Keratinocyte (primary cell): ENCODE results near the gene HORMAD1. TPM values are rescaled to one million over a fixed set of nuclear protein-coding genes. Genes with fewer than 3 reads are reported as not detected.

ENCODE experiments used
- DNase-seq: peaks from one replicate; pipeline ENCODE4 v3.0.0-alpha.2; 2011; ENCODE audit warnings: low read depth, missing footprints, low spot score
- FAIRE-seq: peaks from 2 replicates; lab custom pipeline; 2011; peaks lifted over from hg19 to GRCh38; lab: Jason Lieb, UNC
- H2AFZ ChIP-seq: 2 replicates; pipeline ENCODE4 v1.6.0; 2012; ENCODE audit warnings: low read length, control low read depth, inconsistent platforms; ENCODE audit not compliant: control insufficient read depth
- H3K27ac ChIP-seq: 2 replicates; pipeline ENCODE4 v1.5.1; 2011; ENCODE audit warnings: low read length; ENCODE audit not compliant: control insufficient read depth, insufficient read depth
- H3K27me3 ChIP-seq: 3 replicates; pipeline ENCODE4 v1.6.0; 2011; ENCODE audit warnings: low read length; ENCODE audit not compliant: control insufficient read depth, insufficient read depth; ENCODE audit errors: extremely low read depth
- H3K36me3 ChIP-seq, 2 experiments: 2 replicates in 1 of 2; 3 replicates in 1 of 2; pipeline ENCODE4 v1.5.1; 2011; ENCODE audit warnings: low read length in 2 of 2, mild to moderate bottlenecking in 1 of 2; ENCODE audit not compliant: control insufficient read depth in 2 of 2, insufficient read depth in 2 of 2; ENCODE audit errors: extremely low read depth in 1 of 2
- H3K4me1 ChIP-seq: 3 replicates; pipeline ENCODE4 v1.5.1; 2011; ENCODE audit warnings: low read length; ENCODE audit not compliant: control insufficient read depth, insufficient read depth; ENCODE audit errors: extremely low read depth
- H3K4me2 ChIP-seq: 3 replicates; pipeline ENCODE4 v1.6.0; 2011; ENCODE audit warnings: low read depth, low read length; ENCODE audit not compliant: control insufficient read depth, insufficient read depth; ENCODE audit errors: extremely low read depth
- H3K4me3 ChIP-seq, 3 experiments: fragments of 200-600 bp in 1 of 3; sonication (generic) in 1 of 3; 2 replicates in 2 of 3; 3 replicates in 1 of 3; pipeline ENCODE4 v1.5.1; 2011 to 2016; ENCODE audit warnings: low read length in 3 of 3, mild to moderate bottlenecking in 3 of 3, control low read depth in 2 of 3, inconsistent platforms in 1 of 3, low read depth in 1 of 3, mixed read lengths in 1 of 3, mixed run types in 1 of 3, moderate library complexity in 1 of 3; ENCODE audit not compliant: control insufficient read depth in 2 of 3, insufficient read depth in 2 of 3; ENCODE audit errors: extremely low read depth in 1 of 3
- H3K79me2 ChIP-seq: 2 replicates; pipeline ENCODE4 v1.6.0; 2012; ENCODE audit warnings: low read length; ENCODE audit not compliant: control insufficient read depth, insufficient read depth
- H3K9ac ChIP-seq: 3 replicates; pipeline ENCODE4 v1.6.0; 2011; ENCODE audit warnings: low read length; ENCODE audit not compliant: control insufficient read depth, insufficient read depth; ENCODE audit errors: extremely low read depth
- H3K9me1 ChIP-seq: 3 replicates; pipeline ENCODE4 v1.6.0; 2011; ENCODE audit warnings: low read length; ENCODE audit not compliant: control insufficient read depth, insufficient read depth; ENCODE audit errors: extremely low read depth
- H3K9me3 ChIP-seq: 2 replicates; pipeline ENCODE4 v1.5.1; 2012; ENCODE audit warnings: low read depth, low read length; ENCODE audit not compliant: control insufficient read depth
- H4K20me1 ChIP-seq: 3 replicates; pipeline ENCODE4 v1.6.0; 2011; ENCODE audit warnings: low read length; ENCODE audit not compliant: control insufficient read depth, insufficient read depth; ENCODE audit errors: extremely low read depth
- EZH2 ChIP-seq: IDR thresholded peaks from one replicate; pipeline ENCODE4 v1.6.1; 2012; ENCODE audit warnings: inconsistent platforms, mild to moderate bottlenecking, low read length, moderate library complexity
- dilution Hi-C: fragments of 300-500 bp; cut with MboI; formaldehyde crosslinking; loops from one replicate; pipeline ENCODE4 v1.7.0; 2020; ENCODE audit warnings: low sequenced_read_pairs; ENCODE audit not compliant: extremely low pct_ligation_motif_present
- polyA plus RNA-seq, 5 experiments: library from polyadenylated mRNA; depleted of rRNA in 3 of 5; stranded (reverse) in 3 of 5; stranded (forward) in 1 of 5; unstranded in 1 of 5; fragments of >200 nt; gene quantifications; 1 replicate in 1 of 5; 2 replicates in 3 of 5; 3 replicates in 1 of 5; pipeline versions ENCODE4 v1.2.1 to v1.2.3, GENCODE V29; 2011 to 2012; ENCODE audit warnings: missing spikeins in 2 of 5, low read depth in 1 of 5, low replicate concordance in 1 of 5
- TF ChIP-seq, protein P1 (sequence below), 3 experiments: IDR thresholded peaks in 1 of 3; conservative IDR thresholded peaks in 1 of 3; optimal IDR thresholded peaks in 1 of 3; 2 replicates in 2 of 3; 3 replicates in 1 of 3; pipeline versions ENCODE3 to v1.5.1; 2011; ENCODE audit warnings: low read length in 3 of 3, mild to moderate bottlenecking in 3 of 3, moderate library complexity in 2 of 3, control low read depth in 1 of 3, inconsistent platforms in 1 of 3; ENCODE audit not compliant: insufficient read depth in 2 of 3; ENCODE audit errors: extremely low read depth in 1 of 3

The HORMAD1 gene
- polyA plus RNA-seq, 1 donor (not counting 4 experiments of a cell fraction or from before 2014, with no cell fraction given) = 3.3 TPM

DNA sequence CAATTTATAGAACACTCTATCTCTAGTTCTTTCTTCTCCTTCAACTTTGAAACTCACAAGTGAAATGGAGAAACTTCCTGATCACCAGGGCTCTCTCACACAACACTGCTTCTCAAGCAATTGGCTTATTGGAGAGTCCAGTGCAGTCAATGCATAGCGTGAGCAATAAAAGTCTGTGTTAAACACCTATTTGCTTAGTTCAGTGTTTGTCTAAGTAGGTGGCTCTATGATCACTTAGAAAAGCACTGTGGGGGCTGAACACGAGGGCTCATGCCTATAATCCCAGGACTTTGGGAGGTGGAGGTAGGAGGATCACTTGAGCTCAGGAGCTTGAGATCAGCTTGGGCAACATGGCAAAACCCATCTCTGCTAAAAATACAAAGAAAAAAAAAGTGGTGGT, 32.7 kb upstream of the HORMAD1 start:
- Histone ChIP-seq H3K27ac (no peak overlapping the region), H3K4me1 (peaks cover 12% of the 10 kb centered on the region), H3K79me2 (no peaks in the 10 kb centered on the region), H4K20me1 (no peaks in the 10 kb centered on the region), H2AFZ (no peak overlapping the region), H3K27me3 (no peaks in the 10 kb centered on the region), H3K9ac (no peak overlapping the region), H3K9me3 (no peaks in the 10 kb centered on the region), H3K4me2 (no peak overlapping the region), H3K36me3 (no peaks in the 10 kb centered on the region), H3K4me3 (no peak overlapping the region), H3K9me1 (no peaks in the 10 kb centered on the region)
- DNase-seq (no peak), FAIRE-seq (no peak)
- TF ChIP-seq, protein P1, sequence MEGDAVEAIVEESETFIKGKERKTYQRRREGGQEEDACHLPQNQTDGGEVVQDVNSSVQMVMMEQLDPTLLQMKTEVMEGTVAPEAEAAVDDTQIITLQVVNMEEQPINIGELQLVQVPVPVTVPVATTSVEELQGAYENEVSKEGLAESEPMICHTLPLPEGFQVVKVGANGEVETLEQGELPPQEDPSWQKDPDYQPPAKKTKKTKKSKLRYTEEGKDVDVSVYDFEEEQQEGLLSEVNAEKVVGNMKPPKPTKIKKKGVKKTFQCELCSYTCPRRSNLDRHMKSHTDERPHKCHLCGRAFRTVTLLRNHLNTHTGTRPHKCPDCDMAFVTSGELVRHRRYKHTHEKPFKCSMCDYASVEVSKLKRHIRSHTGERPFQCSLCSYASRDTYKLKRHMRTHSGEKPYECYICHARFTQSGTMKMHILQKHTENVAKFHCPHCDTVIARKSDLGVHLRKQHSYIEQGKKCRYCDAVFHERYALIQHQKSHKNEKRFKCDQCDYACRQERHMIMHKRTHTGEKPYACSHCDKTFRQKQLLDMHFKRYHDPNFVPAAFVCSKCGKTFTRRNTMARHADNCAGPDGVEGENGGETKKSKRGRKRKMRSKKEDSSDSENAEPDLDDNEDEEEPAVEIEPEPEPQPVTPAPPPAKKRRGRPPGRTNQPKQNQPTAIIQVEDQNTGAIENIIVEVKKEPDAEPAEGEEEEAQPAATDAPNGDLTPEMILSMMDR (optimal IDR thresholded peaks at IDR 0.05 in 1 of 3, IDR thresholded peaks at IDR 0.05 in 1 of 3, conservative IDR thresholded peaks at IDR 0.05 in 1 of 3; ENCODE audit: extremely low read depth in 1 of 3, insufficient read depth in 2 of 3, low read length in 3 of 3) = no peak
- no peak for TF ChIP-seq EZH2
- dilution Hi-C loops = no loop called here

DNA sequence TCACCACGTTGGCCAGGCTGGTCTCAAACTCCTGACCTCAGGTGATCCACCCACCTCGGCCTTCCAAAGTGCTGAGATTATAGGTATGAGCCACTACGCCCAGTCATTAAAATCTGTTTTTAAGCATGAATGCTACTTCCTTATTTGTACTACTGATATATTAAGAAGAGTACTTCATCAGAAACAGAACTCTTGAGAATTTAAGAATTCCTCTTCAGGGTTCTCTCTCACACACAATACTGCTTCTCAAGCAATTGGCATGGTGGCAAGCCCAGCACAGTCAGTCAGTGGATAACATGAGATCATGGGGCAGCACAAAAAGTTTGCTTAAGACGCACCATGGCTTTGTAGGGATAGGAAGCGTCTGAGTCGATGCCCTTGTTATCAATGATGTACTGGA, 30.7 kb upstream of the HORMAD1 start:
- H3K27ac ChIP-seq = no peak overlapping the region
- DNase-seq = no peak
- H3K4me3 ChIP-seq = no peak overlapping the region
- H3K79me2 ChIP-seq = no peaks in the 10 kb centered on the region
- H2AFZ ChIP-seq = no peak overlapping the region
- no peaks in the 10 kb centered on the region for H3K9me1 ChIP-seq
- no peak overlapping the region for H3K4me2 ChIP-seq
- dilution Hi-C loops = no loop called here
- no peaks in the 10 kb centered on the region for H4K20me1 ChIP-seq
- no peak for FAIRE-seq
- H3K9me3 ChIP-seq = no peaks in the 10 kb centered on the region
- peaks cover 12% of the 10 kb centered on the region for H3K4me1 ChIP-seq
- no peaks in the 10 kb centered on the region for H3K36me3 ChIP-seq
- H3K27me3 ChIP-seq = no peaks in the 10 kb centered on the region
- TF ChIP-seq, protein P1 (optimal IDR thresholded peaks at IDR 0.05 in 1 of 3, IDR thresholded peaks at IDR 0.05 in 1 of 3, conservative IDR thresholded peaks at IDR 0.05 in 1 of 3; ENCODE audit: extremely low read depth in 1 of 3, insufficient read depth in 2 of 3, low read length in 3 of 3) = no peak
- TF ChIP-seq EZH2 = no peak
- H3K9ac ChIP-seq = no peak overlapping the region
